Ovary (tissue), 3 donors: ENCODE data around the gene SPRED3.

ENCODE experiments used
- EP300 ChIP-seq: sonication (generic); formaldehyde crosslinking; IDR thresholded peaks from one replicate; pipeline ENCODE4 v1.6.1; 2017; ENCODE audit warnings: antibody characterized with exemption
- TF ChIP-seq, protein P1 (sequence below), 3 donors: fragments of 450-650 bp in 2 of 3; fragments of 200-600 bp in 1 of 3; IDR thresholded peaks; one replicate each; pipeline versions ENCODE4 v1.5.1 to v1.8.0; 2016 to 2022; ENCODE audit warnings: antibody characterized with exemption in 3 of 3, mild to moderate bottlenecking in 1 of 3
- donor health status: DM: no; HTN: no; CAD: no.

DNA sequence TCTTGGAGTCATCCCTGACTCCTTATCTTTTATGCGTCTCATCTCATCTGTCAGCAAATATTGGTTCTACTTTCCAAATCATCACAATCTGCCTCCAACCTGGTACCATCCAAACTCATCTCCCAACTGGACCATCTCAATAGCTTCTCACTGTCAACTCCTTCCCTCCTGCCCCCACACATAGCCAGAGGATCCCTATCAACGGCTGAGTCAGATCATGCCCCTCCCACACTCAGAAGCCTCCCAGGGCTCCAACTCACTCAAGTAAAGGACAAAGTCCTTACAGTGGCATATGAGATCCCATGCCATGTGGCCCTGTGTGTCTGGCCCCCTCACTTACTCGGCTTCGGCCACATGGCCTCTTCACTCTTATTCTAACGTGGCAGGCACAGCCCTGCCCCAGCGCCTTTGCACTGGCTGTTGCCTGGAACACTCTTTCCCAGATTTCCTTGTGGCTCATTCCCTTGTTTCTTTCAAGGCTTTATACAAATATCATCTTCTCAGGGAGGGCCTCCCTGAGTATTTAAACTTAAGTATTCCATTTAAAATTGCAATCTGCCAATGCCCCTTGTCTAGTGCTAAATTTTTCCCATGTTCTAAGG, 4.3 kb downstream of the SPRED3 start:
- TF ChIP-seq, protein P1, sequence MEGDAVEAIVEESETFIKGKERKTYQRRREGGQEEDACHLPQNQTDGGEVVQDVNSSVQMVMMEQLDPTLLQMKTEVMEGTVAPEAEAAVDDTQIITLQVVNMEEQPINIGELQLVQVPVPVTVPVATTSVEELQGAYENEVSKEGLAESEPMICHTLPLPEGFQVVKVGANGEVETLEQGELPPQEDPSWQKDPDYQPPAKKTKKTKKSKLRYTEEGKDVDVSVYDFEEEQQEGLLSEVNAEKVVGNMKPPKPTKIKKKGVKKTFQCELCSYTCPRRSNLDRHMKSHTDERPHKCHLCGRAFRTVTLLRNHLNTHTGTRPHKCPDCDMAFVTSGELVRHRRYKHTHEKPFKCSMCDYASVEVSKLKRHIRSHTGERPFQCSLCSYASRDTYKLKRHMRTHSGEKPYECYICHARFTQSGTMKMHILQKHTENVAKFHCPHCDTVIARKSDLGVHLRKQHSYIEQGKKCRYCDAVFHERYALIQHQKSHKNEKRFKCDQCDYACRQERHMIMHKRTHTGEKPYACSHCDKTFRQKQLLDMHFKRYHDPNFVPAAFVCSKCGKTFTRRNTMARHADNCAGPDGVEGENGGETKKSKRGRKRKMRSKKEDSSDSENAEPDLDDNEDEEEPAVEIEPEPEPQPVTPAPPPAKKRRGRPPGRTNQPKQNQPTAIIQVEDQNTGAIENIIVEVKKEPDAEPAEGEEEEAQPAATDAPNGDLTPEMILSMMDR (IDR thresholded peaks at IDR 0.05): no peak
- no peak for TF ChIP-seq EP300
